Subcutaneous abdominal adipose tissue (tissue), 5 donors: ENCODE results near the gene TP53INP2.
"Not testable (repeated sequence)": the region's sequence is repeated elsewhere in the genome, so short reads cannot be mapped to it uniquely, and the experiment has no call there.

Experiments
- H3K27ac ChIP-seq: one replicate; pipeline ENCODE4 v1.7.0; 2013; ENCODE audit warnings: low read depth, mild to moderate bottlenecking, inconsistent platforms, low read length, moderate library complexity
- H3K27me3 ChIP-seq, 5 donors: one replicate each; pipeline ENCODE4 v1.7.0; 2013; ENCODE audit warnings: low read length in 5 of 5, inconsistent platforms in 1 of 5; ENCODE audit not compliant: control insufficient read depth in 5 of 5, insufficient read depth in 4 of 5
- H3K36me3 ChIP-seq, 5 donors: one replicate each; pipeline ENCODE4 v1.7.0; 2013; ENCODE audit warnings: low read length in 5 of 5; ENCODE audit not compliant: control insufficient read depth in 5 of 5, insufficient read depth in 5 of 5
- H3K4me1 ChIP-seq, 5 donors: one replicate each; pipeline ENCODE4 v1.7.0; 2013; ENCODE audit warnings: low read length in 5 of 5, mild to moderate bottlenecking in 3 of 5, moderate library complexity in 1 of 5; ENCODE audit not compliant: control insufficient read depth in 5 of 5, insufficient read depth in 5 of 5
- H3K4me3 ChIP-seq, 5 donors: one replicate each; pipeline ENCODE4 v1.7.0; 2013; ENCODE audit warnings: low read length in 5 of 5, low read depth in 1 of 5
- H3K9ac ChIP-seq, 5 donors: one replicate each; pipeline ENCODE4 v1.7.0; 2013; ENCODE audit warnings: low read length in 5 of 5, mild to moderate bottlenecking in 4 of 5, moderate library complexity in 3 of 5
- H3K9me3 ChIP-seq, 5 donors: one replicate each; pipeline ENCODE4 v1.7.0; 2013; ENCODE audit warnings: low read length in 5 of 5; ENCODE audit not compliant: control insufficient read depth in 5 of 5
- donor health status: healthy.
- donor health status: healthy.
- donor health status: healthy.
- donor health status: healthy.
- donor health status: healthy.

The TP53INP2 gene

DNA sequence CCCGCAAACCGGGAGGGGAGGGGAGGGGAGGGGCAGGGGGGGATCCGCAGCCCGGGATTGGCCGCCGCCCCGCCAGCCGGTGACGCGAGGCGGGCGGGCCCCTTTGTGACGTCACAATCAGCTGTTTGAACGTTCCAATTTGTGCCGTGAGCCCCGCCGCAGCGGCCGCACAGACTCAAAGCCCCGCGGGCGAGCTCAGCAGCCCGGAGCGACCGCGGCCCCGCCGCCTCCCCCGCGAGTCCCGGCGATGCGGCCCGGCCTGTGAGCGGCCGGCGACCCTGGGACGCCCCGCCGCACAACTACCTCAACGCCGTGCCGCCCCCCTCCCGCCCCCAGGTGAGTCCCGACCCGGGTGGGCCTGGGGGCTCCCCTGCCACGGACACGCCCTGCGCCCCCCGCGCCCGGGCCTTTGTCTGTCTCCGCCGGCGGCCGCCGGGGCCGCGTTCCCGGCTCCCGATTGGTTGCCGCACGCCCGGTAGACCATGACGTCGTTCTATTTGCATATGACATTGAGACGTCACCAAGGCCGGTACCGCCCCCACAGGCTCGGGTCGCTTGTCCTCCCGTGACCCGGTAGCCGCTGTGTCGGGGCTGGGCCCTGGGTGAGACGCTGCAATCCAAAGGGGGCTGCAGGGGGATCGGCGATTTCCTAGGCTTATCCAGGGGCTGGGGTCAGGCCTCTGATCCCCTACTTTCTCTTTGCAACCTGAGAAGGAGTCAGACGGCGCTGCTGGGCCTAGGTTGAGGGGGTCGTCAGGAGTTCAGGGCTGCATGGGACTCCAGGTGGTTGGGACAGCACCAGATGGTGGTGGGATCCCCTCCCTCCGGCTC, at the start of gene TP53INP2:
TP53INP2 (plus strand) TSS at position 168 of the 831 bp plus-strand sequence. CDS start 4,396 bp downstream, outside the sequence.
- H3K4me1 ChIP-seq: peaks cover 7 to 37% (median 33%) of the 10 kb centered on the region in 5 donors
- H3K9me3 ChIP-seq: no peaks in the 10 kb centered on the region
- H3K27me3 ChIP-seq: no peaks in the 10 kb centered on the region
- peak within 1 kb of the TSS; percentile 96 for H3K27ac ChIP-seq
- no peaks in the 10 kb centered on the region for H3K36me3 ChIP-seq
- H3K4me3 ChIP-seq: peak within 1 kb of the TSS; percentile 86 to 98 (median 87)
- H3K9ac ChIP-seq: peak within 1 kb of the TSS; percentile 69 to 88 (median 87)

GRCh38 chr20:34658654-34659053, 45.5 kb upstream of the TP53INP2 start:
- not testable (repeated sequence) for H3K4me3 ChIP-seq, H3K9me3 ChIP-seq, H3K4me1 ChIP-seq, H3K36me3 ChIP-seq, H3K27me3 ChIP-seq, H3K9ac ChIP-seq, H3K27ac ChIP-seq

DNA sequence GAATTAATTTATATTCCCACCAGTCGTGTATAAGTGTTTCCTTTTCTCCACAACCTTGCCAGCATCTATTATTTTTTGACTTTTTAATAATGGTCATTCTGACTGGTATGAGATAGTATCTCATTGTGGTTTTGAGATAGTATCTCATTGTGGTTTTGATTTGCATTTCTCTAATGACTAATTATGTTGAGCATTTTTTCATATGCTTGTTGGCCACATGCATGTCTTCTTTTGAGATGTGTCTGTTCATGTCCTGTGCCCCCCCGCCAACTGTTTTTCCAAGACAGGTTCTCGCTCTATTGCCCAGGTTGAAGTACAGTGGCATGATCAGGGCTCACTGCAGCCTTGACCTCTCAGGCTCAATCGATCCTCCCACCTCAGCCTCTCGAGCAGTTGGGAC, 42.3 kb upstream of the TP53INP2 start:
- H3K27me3 ChIP-seq, H3K4me1 ChIP-seq, H3K9me3 ChIP-seq: not testable (repeated sequence)

GRCh38 chr20:34663213-34663943, 40.8 kb upstream of the TP53INP2 start:
- Histone ChIP-seq H3K27ac (no peak overlapping the region), H3K36me3 (no peaks in the 10 kb centered on the region), H3K27me3 (no peaks in the 10 kb centered on the region), H3K9ac (no peak overlapping the region), H3K4me1 (no peaks in the 10 kb centered on the region), H3K4me3 (no peak overlapping the region), H3K9me3 (no peaks in the 10 kb centered on the region)

More for the DNA sequence above, 42.3 kb upstream of the TP53INP2 start:
- H3K9ac ChIP-seq, H3K27ac ChIP-seq, H3K4me3 ChIP-seq, H3K36me3 ChIP-seq: not testable (repeated sequence)

DNA sequence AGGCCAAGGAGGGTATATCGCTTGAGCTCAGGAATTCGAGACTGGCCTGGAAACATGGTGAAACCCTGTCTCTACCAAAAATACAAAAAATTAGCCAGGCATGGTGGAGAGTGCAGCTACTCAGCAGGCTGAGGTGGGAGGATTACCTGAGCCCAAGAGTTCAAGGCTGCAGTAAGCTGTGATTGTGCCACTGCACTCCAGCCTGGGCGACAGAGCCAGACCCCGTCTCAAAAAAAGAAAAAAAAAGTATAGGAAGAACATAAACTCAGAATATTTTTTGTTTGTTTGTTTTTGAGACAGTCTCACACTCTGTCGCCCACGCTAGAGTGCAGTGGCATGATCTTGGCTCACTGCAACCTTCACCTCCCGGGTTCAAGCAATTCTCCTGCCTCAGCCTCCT, 39.4 kb upstream of the TP53INP2 start:
- not testable (repeated sequence) for H3K4me1 ChIP-seq, H3K4me3 ChIP-seq, H3K9ac ChIP-seq, H3K36me3 ChIP-seq, H3K27ac ChIP-seq, H3K27me3 ChIP-seq, H3K9me3 ChIP-seq

DNA sequence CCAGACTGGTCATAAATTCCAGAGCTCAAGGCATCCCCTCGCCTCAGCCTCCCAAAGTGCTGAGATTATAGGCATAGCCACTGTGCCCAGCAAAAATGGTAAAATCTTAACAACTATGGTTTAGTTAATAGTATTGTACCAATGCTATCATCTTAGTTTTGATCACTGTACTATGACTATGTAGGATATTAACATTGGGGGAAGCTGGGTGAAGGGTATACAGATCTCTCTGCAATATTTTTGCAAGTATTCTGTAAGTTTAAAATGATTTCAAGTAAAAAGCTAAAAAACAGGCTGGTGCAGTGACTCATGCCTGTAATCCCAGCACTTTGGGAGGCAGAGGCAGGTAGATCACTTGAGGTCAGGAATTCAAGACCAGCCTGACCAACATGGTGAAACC, 35.0 kb upstream of the TP53INP2 start:
- Histone ChIP-seq H3K4me3 (no peak overlapping the region), H3K4me1 (no peaks in the 10 kb centered on the region), H3K9me3 (no peaks in the 10 kb centered on the region), H3K27ac (no peak overlapping the region), H3K27me3 (no peaks in the 10 kb centered on the region), H3K36me3 (no peaks in the 10 kb centered on the region), H3K9ac (no peak overlapping the region)

GRCh38 chr20:34673412-34673811, 30.7 kb upstream of the TP53INP2 start:
- no peak overlapping the region for H3K27ac ChIP-seq
- H3K9me3 ChIP-seq: no peaks in the 10 kb centered on the region
- no peak overlapping the region for H3K9ac ChIP-seq
- no peak overlapping the region for H3K4me3 ChIP-seq
- H3K4me1 ChIP-seq: peaks cover 3 to 12% (median 11%) of the 10 kb centered on the region in 5 donors
- H3K36me3 ChIP-seq: no peaks in the 10 kb centered on the region
- H3K27me3 ChIP-seq: no peaks in the 10 kb centered on the region

- no peaks in the 10 kb centered on the region for H3K36me3 ChIP-seq
- H3K9me3 ChIP-seq: no peaks in the 10 kb centered on the region
Measured at GRCh38 chr20:34675561-34675960, 28.6 kb upstream of the TP53INP2 start.

GRCh38 chr20:34675993-34676641, 28.0 kb upstream of the TP53INP2 start:
- H3K4me3 ChIP-seq: peak overlapping the region; percentile 79 to 90 (median 86)
- H3K9me3 ChIP-seq: no peaks in the 10 kb centered on the region
- no peaks in the 10 kb centered on the region for H3K27me3 ChIP-seq
- peaks cover 3 to 12% (median 11%) of the 10 kb centered on the region in 5 donors for H3K4me1 ChIP-seq
- H3K27ac ChIP-seq: peak overlapping the region; percentile 67
- H3K9ac ChIP-seq: peak overlapping the region; percentile 19 to 70 (median 60)
- no peaks in the 10 kb centered on the region for H3K36me3 ChIP-seq

More at GRCh38 chr20:34675561-34675960, 28.6 kb upstream of the TP53INP2 start:
- Histone ChIP-seq H3K27ac (peak overlapping the region; percentile 67), H3K9ac (peak overlapping the region in 1 of 5 donors; percentile 70), H3K27me3 (no peaks in the 10 kb centered on the region), H3K4me3 (peak overlapping the region in 1 of 5 donors; percentile 90), H3K4me1 (peaks cover 3 to 12% (median 11%) of the 10 kb centered on the region in 5 donors)
